Measurements from ENCODE around the gene NPHP4. TPM values are rescaled to one million over a fixed set of nuclear protein-coding genes. Genes with fewer than 3 reads are reported as not detected.

Gene NPHP4
- total and polyA plus RNA-seq, 2 donors (not counting 3 experiments of a cell fraction or from before 2014, with no cell fraction given), result 4.4 to 11.7 TPM

DNA sequence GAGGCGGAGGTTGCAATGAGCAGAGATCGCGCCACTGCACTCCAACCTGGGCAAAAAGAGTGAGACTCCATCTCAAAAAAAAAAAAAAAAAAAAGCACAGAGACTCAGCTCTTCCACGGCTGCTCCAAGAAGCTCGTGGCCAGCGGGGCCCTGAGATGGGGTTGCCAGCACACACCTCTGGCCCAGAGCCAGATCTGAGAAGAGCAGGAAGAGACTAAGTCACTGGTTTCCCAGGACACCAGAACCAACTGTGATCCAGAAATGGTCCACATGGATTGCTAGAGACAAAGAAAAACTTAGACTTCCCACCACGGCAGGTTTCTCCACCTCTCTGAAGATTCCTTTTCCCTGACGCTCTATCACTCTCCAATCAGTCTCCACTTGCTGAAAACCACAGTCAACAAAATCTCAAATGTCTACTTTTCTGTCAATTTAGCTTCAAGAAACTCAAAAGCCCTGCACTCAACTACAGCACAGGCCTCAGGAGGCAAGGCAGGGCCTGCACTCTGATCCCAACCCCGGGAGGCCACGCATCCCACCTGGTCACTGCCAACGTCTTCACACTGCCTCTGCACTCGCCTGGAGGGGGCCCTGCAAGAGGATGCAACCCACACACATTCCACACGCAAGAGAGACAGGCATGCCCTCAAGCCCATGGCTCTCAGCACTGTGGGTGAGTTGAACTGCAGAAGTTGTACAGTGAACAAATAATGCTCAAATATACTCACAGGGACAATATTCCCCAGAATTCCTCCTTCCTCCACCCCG is 79.0 kb downstream of the NPHP4 start:
- Histone ChIP-seq H3K36me3 (ENCODE audit: control insufficient read depth in 2 of 2, extremely low read depth in 1 of 2, insufficient read depth in 2 of 2, low read length in 2 of 2) (no peaks in the 10 kb centered on the region), H3K27ac (ENCODE audit: insufficient read depth, low read depth, low read length) (no peak overlapping the region), H3K9me3 (replicated peaks; ENCODE audit: control insufficient read depth, insufficient read depth, low read length) (no peaks in the 10 kb centered on the region), H2AFZ (ENCODE audit: low read depth, low read length) (no peak overlapping the region), H3K27me3 (ENCODE audit: control insufficient read depth in 2 of 2, insufficient read depth in 2 of 2, low read length in 2 of 2) (no peaks in the 10 kb centered on the region), H3K9me1 (replicated peaks; ENCODE audit: control insufficient read depth, extremely low read depth, insufficient read depth, low read length) (no peaks in the 10 kb centered on the region), H4K20me1 (replicated peaks; ENCODE audit: control insufficient read depth, extremely low read depth, insufficient read depth, low read length) (no peaks in the 10 kb centered on the region), H3K4me3 (replicated peaks in 1 of 3; ENCODE audit: insufficient read depth in 1 of 3, low read depth in 1 of 3, low read length in 3 of 3) (no peak overlapping the region), H3K79me2 (ENCODE audit: control insufficient read depth, insufficient read depth, low read length) (no peaks in the 10 kb centered on the region), H3K4me1 (ENCODE audit: control insufficient read depth, extremely low read depth, insufficient read depth, low read length) (no peaks in the 10 kb centered on the region), H3K9ac (replicated peaks; ENCODE audit: extremely low read depth, insufficient read depth, low read length) (no peak overlapping the region), H3K4me2 (ENCODE audit: insufficient read depth, low read length) (no peak overlapping the region)
- TF ChIP-seq JUN (IDR thresholded peaks at IDR 0.05; ENCODE audit: borderline replicate concordance, insufficient read depth, insufficient read length, low read depth) (no peak), FOS (IDR thresholded peaks at IDR 0.05; ENCODE audit: borderline replicate concordance, insufficient read depth, low read length) (no peak)
- CTCF ChIA-PET, result interaction anchor here (1.9 kb wide), 1 partner anchor 403 kb away, joined by 14 read pairs; no protein-coding TSS in a partner anchor
- no TSS peak for BruUV-seq (replicated peaks)
- intact Hi-C loops (cut with micrococcal nuclease), result no loop called here
- POLR2A ChIA-PET, result no interaction called here
- FAIRE-seq (no peak), DNase-seq (ENCODE audit: low read depth, low spot score) (no peak)
- dilution Hi-C loops (cut with MboI; ENCODE audit: extremely low pct_ligation_motif_present, low sequenced_read_pairs), result no loop called here

DNA sequence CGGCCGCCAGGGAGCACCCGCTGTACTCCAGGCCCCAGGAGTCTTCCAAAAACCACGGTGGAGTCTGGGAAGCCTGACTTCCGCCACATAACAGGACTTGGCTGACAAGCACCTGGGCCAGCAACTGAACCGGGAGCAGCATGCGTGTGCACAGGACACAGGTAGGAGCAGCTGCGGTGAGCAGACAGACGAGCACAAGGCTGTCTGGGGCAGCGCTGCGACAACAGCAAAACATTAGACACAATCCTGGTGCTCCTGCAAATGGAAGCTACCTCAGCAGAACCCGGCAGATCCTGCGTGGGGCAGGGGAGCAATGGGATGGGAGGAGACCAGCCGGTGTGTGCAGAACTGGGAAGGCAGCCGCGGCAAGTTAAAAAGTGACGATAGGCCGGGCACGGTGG is 80.4 kb downstream of the NPHP4 start:
- H3K4me2 ChIP-seq (ENCODE audit: insufficient read depth, low read length), result no peak overlapping the region
- H3K9me1 ChIP-seq (replicated peaks; ENCODE audit: control insufficient read depth, extremely low read depth, insufficient read depth, low read length), result no peaks in the 10 kb centered on the region
- H3K36me3 ChIP-seq (ENCODE audit: control insufficient read depth in 2 of 2, extremely low read depth in 1 of 2, insufficient read depth in 2 of 2, low read length in 2 of 2), result no peaks in the 10 kb centered on the region
- TF ChIP-seq FOS (IDR thresholded peaks at IDR 0.05; ENCODE audit: borderline replicate concordance, insufficient read depth, low read length) (no peak), GATA2 (IDR thresholded peaks at IDR 0.05; ENCODE audit: insufficient read depth, insufficient read length, low read depth, low read length) (no peak), POLR2A (IDR thresholded peaks at IDR 0.05; ENCODE audit: low read depth, low read length) (no peak), EZH2 (IDR thresholded peaks at IDR 0.05; ENCODE audit: borderline replicate concordance, low read depth, low read length, severe bottlenecking) (no peak), MYC (IDR thresholded peaks at IDR 0.05; ENCODE audit: low read depth, low read length) (no peak)
- TF ChIP-seq, protein P1, sequence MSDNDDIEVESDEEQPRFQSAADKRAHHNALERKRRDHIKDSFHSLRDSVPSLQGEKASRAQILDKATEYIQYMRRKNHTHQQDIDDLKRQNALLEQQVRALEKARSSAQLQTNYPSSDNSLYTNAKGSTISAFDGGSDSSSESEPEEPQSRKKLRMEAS (IDR thresholded peaks at IDR 0.05; ENCODE audit: insufficient read depth, insufficient read length), result no peak
- TF ChIP-seq, protein P2, sequence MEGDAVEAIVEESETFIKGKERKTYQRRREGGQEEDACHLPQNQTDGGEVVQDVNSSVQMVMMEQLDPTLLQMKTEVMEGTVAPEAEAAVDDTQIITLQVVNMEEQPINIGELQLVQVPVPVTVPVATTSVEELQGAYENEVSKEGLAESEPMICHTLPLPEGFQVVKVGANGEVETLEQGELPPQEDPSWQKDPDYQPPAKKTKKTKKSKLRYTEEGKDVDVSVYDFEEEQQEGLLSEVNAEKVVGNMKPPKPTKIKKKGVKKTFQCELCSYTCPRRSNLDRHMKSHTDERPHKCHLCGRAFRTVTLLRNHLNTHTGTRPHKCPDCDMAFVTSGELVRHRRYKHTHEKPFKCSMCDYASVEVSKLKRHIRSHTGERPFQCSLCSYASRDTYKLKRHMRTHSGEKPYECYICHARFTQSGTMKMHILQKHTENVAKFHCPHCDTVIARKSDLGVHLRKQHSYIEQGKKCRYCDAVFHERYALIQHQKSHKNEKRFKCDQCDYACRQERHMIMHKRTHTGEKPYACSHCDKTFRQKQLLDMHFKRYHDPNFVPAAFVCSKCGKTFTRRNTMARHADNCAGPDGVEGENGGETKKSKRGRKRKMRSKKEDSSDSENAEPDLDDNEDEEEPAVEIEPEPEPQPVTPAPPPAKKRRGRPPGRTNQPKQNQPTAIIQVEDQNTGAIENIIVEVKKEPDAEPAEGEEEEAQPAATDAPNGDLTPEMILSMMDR (IDR thresholded peaks at IDR 0.05; ENCODE audit: extremely low read depth in 1 of 2, insufficient read depth in 1 of 2, low read depth in 1 of 2, low read length in 2 of 2), result no peak
- BruUV-seq (replicated peaks), result no TSS peak
- H2AFZ ChIP-seq (ENCODE audit: low read depth, low read length), result no peak overlapping the region
- no peak overlapping the region for H3K4me3 ChIP-seq (replicated peaks in 1 of 3; ENCODE audit: insufficient read depth in 1 of 3, low read depth in 1 of 3, low read length in 3 of 3)
- no peaks in the 10 kb centered on the region for H3K4me1 ChIP-seq (ENCODE audit: control insufficient read depth, extremely low read depth, insufficient read depth, low read length)
- H3K9ac ChIP-seq (replicated peaks; ENCODE audit: extremely low read depth, insufficient read depth, low read length), result no peak overlapping the region
- no peaks in the 10 kb centered on the region for H3K79me2 ChIP-seq (ENCODE audit: control insufficient read depth, insufficient read depth, low read length)
- H3K9me3 ChIP-seq (replicated peaks; ENCODE audit: control insufficient read depth, insufficient read depth, low read length), result no peaks in the 10 kb centered on the region
- H3K27me3 ChIP-seq (ENCODE audit: control insufficient read depth in 2 of 2, insufficient read depth in 2 of 2, low read length in 2 of 2), result no peaks in the 10 kb centered on the region
- DNase-seq (ENCODE audit: low read depth, low spot score) (no peak), FAIRE-seq (no peak)
- ChIA-PET POLR2A (no interaction called here), CTCF (interaction anchor here (1.6 kb wide), 1 partner anchor 402 kb away, joined by 5 read pairs; no protein-coding TSS in a partner anchor)
- intact Hi-C loops (cut with micrococcal nuclease) (no loop called here), dilution Hi-C loops (cut with MboI; ENCODE audit: extremely low pct_ligation_motif_present, low sequenced_read_pairs) (no loop called here)
- H4K20me1 ChIP-seq (replicated peaks; ENCODE audit: control insufficient read depth, extremely low read depth, insufficient read depth, low read length), result no peaks in the 10 kb centered on the region
- H3K27ac ChIP-seq (ENCODE audit: insufficient read depth, low read depth, low read length), result no peak overlapping the region

Data from endothelial cell of umbilical vein (primary cell).